Forelimb muscle (tissue), 1 donor: ENCODE data around the gene CDCA7L. TPM values are rescaled to one million over a fixed set of nuclear protein-coding genes. Genes with fewer than 3 reads are reported as not detected.
"Not testable (repeated sequence)": the region's sequence is repeated elsewhere in the genome, so short reads cannot be mapped to it uniquely, and the experiment has no call there.

Experiments
- DNase-seq: peaks from one replicate; pipeline ENCODE4 v3.0.0-alpha.2; 2013; ENCODE audit warnings: low read depth
- polyA plus RNA-seq: library from polyadenylated mRNA; unstranded; fragments of 120-200 nt; gene quantifications from one replicate; pipeline ENCODE4 v1.2.1, GENCODE V29; 2013; ENCODE audit not compliant: insufficient read length

CDCA7L gene
- polyA plus RNA-seq, 1 donor, result 15.7 TPM

- no peak for DNase-seq
Measured at GRCh38 chr7:21943436-21943835, 2.3 kb downstream of the CDCA7L start.

GRCh38 chr7:21942955-21943354 is 2.7 kb downstream of the CDCA7L start:
- no peak for DNase-seq

- no peak for DNase-seq
Measured at GRCh38 chr7:21941611-21942141, 4.0 kb downstream of the CDCA7L start.

GRCh38 chr7:21939858-21940372 is 5.8 kb downstream of the CDCA7L start:
- no peak for DNase-seq

GRCh38 chr7:21939136-21939857 is 6.4 kb downstream of the CDCA7L start:
- no peak for DNase-seq

- no peak for DNase-seq
Measured at GRCh38 chr7:21938463-21938862, 7.2 kb downstream of the CDCA7L start.

- no peak for DNase-seq
Measured at GRCh38 chr7:21934808-21935207, 10.9 kb downstream of the CDCA7L start.

GRCh38 chr7:21933293-21933692 is 12.4 kb downstream of the CDCA7L start:
- not testable (repeated sequence) for DNase-seq

- DNase-seq, result no peak
Measured at GRCh38 chr7:21927693-21928092, 18.0 kb downstream of the CDCA7L start.

GRCh38 chr7:21926448-21926847 is 19.3 kb downstream of the CDCA7L start:
- no peak for DNase-seq

GRCh38 chr7:21923658-21924057 is 22.0 kb downstream of the CDCA7L start:
- DNase-seq, result no peak

- no peak for DNase-seq
Measured at GRCh38 chr7:21922605-21923004, 23.1 kb downstream of the CDCA7L start.

GRCh38 chr7:21920936-21921335 is 24.8 kb downstream of the CDCA7L start:
- DNase-seq, result no peak

- DNase-seq, result no peak
Measured at GRCh38 chr7:21918216-21918615, 27.5 kb downstream of the CDCA7L start.

GRCh38 chr7:21916629-21917028 is 29.1 kb downstream of the CDCA7L start:
- no peak for DNase-seq

GRCh38 chr7:21916176-21916575 is 29.5 kb downstream of the CDCA7L start:
- no peak for DNase-seq

GRCh38 chr7:21915140-21915539 is 30.6 kb downstream of the CDCA7L start:
- DNase-seq, result no peak

GRCh38 chr7:21914671-21915070 is 31.0 kb downstream of the CDCA7L start:
- DNase-seq, result no peak

GRCh38 chr7:21912931-21913780 is 32.5 kb downstream of the CDCA7L start:
- no peak for DNase-seq

GRCh38 chr7:21912305-21912704 is 33.4 kb downstream of the CDCA7L start:
- DNase-seq, result no peak

GRCh38 chr7:21911341-21911875 is 34.3 kb downstream of the CDCA7L start:
- no peak for DNase-seq

- no peak for DNase-seq
Measured at GRCh38 chr7:21910253-21910652, 35.4 kb downstream of the CDCA7L start.
